CD4-positive, alpha-beta T cell treated with Interleukin-17A for 1 hour (primary cell): ENCODE results near the gene CLN6.
"Not testable (repeated sequence)": the region's sequence is repeated elsewhere in the genome, so short reads cannot be mapped to it uniquely, and the experiment has no call there.

Experiments used
- DNase-seq: peaks from one replicate; pipeline ENCODE4 v3.0.0-alpha.2; 2020

CLN6 gene

DNA sequence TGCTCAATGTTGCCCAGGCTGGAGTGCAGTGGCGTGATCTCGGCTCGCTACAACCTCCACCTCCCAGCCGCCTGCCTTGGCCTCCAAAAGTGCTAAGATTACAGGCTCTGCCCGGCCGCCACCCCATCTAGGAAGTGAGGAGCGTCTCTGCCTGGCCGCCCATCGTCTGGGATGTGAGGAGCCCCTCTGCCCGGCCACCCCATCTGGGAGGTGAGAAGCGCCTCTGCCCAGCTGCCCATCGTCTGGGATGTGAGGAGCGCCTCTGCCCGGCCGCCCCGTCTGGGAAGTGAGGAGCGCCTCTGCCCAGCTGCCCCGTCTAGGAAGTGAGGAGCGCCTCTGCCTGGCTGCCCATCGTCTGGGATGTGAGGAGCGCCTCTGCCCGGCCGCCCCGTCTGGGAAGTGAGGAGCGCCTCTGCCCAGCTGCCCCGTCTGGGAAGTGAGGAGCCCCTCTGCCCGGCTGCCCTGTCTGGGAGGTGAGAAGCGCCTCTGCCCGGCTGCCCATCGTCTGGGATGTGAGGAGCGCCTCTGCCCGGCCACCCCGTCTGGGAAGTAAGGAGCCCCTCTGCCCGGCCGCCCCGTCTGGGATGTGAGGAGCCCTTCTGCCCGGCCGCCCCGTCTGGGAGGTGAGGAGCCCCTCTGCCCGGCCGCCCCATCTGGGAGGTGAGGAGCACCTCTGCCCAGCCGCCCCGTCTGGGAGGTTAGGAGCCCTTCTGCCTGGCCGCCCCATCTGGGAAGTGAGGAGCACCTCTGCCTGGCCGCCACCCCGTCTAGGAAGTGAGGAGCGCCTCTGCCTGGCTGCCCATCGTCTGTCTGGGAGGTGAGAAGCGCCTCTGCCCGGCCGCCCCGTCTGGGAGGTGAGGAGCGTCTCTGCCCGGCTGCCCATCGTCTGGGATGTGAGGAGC, 7.7 kb downstream of the CLN6 start:
- DNase-seq = not testable (repeated sequence)

DNA sequence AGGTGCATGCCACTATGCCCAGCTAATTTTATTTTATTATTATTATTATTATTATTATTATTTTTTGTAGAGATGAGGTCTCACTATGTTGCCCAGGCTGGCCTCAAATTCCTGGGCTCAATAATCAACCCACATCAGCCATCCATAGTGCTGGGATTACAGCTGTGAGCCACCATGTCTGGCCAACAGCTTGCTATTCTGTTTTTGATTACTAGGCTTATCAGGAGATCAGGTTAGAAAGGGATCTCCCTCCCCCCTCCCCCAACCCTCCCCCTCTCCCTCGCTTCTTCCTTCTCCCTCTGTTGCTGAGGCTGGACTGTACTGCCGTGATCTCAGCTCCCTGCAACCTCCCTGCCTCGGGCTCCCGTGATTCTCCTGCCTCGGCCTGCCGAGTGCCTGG, 8.6 kb downstream of the CLN6 start:
- DNase-seq = no peak

DNA sequence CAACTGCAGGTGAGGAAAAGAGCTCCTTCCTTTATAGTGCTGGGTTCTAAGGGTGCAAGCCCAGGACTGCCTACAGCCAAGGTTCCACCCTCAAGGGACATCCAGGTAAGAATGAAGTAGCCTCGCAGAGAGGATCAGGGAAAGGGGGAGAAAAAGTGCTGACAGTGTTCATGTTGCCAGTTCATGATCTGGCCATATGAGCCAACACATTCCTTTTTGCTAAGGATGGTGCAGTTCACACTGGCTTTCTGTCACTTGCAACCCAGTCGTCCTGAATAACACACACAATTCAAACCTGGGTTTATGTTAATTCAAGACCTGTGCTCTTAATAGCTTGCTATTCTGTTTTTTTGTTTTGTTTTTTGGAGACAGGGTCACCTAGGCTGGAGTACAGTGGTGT, 9.0 kb downstream of the CLN6 start:
- no peak for DNase-seq

GRCh38 chr15:68218847-68219798, 10.4 kb downstream of the CLN6 start:
- DNase-seq = no peak

GRCh38 chr15:68218331-68218730, 11.2 kb downstream of the CLN6 start:
- no peak for DNase-seq

DNA sequence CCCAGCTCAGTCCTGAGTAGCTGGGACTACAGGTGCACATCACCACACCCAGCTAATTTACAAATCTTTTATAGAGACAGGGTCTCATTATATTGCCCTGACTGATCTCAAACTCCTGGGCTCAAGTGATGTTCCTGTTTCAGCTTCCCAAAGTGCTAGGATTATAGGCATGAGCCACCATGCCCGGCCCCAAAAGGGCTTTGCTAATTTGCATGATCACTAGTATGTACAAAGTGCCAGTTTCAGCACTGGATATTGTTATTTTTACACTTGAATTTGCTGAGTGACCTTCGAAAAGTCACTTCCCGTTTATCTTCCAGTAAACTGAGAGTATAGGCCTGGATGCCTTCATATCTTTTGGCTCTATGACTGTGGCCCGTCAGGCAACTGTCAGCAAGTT, 12.2 kb downstream of the CLN6 start:
- no peak for DNase-seq

DNA sequence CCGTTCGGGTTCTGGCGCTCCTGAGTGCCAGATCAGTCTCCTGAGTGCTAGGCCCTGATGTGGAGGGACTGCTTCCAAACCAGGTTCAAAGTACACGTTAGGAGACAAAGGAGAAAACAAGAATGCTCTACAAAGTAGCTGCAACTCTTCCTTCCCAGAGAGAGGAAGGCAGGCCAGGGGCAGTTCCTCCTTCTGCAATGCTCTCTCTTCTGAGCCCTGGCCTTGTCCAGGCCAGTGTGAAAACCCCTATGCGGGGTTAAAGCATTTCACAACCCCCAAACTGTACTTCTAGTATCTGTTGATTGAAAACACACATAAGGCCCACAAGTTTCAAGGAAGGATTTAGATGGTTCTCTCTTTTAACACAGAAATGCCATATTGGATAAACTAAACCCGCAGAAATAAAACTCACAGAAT, 14.7 kb downstream of the CLN6 start:
- no peak for DNase-seq

DNA sequence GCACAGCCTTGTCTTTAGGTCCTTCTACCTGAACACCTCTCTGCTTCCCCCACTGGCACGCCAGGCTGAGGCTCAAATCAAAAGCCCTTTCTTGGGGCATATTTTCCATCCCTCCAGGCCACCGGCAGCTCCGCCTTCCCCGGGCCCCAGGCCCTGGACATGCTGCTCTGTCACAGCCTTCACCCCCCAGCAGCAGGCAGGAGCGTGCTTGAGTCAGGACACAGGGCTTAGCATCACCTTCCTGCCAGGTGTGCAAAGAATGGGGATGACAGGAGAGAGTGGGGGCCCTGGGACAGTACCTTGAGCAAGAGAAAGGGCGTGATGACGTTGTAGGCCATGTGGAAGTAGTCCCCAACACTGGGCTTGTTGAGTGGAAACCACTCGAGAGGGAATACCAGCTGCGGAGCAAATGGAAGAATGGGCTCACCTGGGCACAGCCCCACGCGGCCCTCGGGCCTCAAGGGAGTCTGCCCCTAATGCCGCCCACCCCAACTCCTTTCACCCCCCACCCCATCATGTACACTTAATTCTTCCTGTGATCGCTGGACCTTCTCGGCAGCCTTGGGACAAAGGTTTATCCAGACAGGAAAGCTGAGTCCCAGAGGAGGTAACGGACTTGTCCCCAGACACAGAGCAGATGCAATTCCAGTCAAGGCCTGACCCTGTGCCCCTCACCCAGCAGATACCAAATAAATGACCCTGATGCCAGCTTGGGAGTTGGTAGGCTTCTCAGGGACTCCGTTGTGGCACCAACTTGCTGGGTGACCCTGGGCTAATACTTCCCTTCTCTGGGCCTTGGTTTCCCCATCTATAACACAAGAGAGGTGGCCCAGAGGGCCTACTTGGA, 15.3 kb downstream of the CLN6 start:
- no peak for DNase-seq

- not testable (repeated sequence) for DNase-seq
Observed at GRCh38 chr15:68213491-68213845, 16.1 kb downstream of the CLN6 start.

GRCh38 chr15:68211656-68212320, 17.7 kb downstream of the CLN6 start:
- no peak for DNase-seq

- DNase-seq = peak; percentile 44
Observed at GRCh38 chr15:68210821-68211655, 18.5 kb downstream of the CLN6 start.

GRCh38 chr15:68210409-68210756, 19.1 kb downstream of the CLN6 start:
- no peak for DNase-seq

DNA sequence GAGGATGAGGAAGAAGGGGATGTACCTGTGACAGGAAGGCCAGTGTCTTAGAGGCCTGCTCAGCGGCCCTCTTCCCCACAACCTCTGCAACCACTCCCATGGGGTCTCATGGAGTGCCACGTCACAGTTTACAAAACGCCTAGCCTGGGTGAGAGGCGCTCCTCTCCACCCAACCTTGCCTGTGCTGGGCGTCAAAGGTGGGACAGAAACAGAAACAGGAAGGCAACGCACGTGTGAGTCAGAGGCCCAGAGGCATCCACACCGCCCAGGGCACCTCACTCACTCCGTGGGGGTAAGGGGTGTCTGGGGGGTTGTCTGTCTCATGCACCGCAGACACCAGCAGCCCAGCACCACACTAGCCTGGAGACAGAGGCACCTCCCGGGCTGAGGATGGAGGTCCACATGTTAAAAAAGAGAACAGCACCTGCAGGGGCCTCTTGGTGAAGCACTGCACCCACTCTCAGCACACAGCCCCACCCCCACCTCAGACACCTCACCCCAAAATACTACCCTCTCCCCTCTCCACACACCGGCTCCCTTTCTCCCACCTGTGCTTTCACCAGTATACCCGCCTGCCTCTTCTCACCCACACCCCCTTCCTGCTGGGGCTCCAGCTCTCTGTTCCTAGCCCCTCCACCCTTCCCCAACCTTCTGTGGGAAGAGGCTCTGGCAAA, 19.7 kb downstream of the CLN6 start:
- peak; percentile 24 for DNase-seq

- no peak for DNase-seq
Observed at GRCh38 chr15:68209272-68209671, 20.3 kb downstream of the CLN6 start.

DNA sequence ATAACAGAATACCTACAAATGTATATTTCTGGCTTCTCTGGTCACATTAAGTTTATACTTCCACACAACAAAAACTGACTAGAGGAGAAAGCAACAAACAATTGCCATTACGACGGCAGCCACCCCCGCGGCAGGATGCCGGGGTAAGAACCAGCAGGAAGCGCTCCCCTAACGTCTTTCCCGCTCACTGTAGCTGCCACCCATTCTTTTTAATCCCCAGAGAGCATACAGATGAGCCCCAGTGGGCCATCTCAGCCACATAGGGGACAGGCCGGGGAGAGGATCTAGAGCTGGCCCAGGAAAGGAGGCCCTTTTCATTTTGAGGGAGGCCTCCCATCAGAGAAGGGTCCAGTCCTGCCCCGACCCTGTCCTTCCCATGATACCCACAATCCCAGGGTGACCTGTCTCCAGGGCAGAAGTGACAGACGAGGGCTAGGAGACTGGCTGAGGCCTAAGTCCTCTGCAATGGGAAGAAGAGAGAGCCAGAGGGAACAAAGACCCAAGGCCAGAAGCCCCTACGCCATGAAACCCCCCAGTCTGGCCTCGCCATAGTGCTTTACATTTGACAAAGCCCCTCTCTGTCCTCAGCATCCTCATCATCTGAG, 20.8 kb downstream of the CLN6 start:
- no peak for DNase-seq

- no peak for DNase-seq
Observed at GRCh38 chr15:68208136-68208535, 21.4 kb downstream of the CLN6 start.

DNA sequence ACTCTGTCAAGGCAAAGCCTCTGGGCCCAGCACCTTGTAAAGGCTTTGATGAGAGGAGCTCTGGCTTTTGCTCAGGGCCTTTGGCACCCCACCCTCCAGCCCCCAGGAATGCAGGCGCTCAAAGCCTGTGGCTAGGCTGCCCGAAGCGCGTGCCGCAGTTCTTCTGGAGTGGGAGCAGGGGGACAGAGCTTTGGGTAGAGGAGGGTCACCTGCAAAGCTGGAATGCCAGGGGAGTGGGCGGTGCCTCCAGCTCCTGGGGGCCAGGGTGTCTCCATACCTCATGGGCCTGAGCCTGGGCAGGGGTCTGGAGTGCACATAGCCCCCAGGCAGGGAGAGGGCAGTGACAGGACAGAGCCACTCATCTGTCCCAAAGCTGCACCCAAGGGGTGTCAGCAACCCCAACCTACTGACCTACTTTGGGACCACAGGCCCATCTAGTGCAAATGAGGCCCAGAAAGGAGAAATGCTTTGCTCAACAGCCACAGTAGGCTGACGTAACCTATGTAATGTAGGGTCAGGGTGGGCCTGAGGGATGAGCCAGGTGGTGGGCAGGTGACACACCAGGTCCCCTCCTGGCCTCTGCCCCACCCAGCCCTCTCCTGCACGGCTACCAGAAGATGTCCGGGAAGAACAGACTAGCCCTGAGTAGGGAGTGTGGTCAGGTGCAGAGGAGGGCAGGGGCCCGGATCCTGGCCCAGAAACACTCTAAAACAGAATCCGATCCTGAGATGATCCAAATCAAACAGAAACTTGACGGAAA, 22.2 kb downstream of the CLN6 start:
- DNase-seq = no peak

GRCh38 chr15:68206711-68207151, 22.8 kb downstream of the CLN6 start:
- no peak for DNase-seq

DNA sequence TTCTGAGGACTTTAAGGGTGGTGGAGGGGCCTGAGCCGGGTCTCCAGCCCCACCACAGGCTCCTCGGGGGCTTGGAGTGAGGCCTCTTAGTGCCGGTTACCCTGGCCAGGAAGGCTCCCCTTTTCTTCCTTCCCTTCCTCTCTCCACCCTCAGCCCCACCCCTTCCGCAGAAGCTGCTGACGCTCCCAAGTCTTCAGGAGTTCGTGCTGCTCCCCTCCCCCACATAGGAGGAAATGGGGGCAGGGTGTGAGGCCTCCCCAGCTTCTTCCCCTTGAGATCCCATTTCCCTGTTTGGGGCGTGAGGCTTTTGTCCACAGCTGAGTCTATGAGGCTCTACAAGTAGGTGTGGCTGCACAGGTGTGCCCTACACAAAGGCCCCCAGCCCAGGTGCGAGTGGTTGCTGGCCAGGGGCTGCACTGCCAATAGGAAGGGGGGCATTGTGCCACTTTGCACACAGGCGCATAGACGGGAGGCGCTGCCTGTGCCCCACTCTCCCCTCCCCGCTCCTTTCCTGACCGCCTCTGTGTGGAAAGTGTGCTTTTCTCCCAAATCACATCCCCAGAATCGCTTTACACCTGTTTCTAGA, 23.5 kb downstream of the CLN6 start:
- DNase-seq = peak; percentile 11
